NCI-H526 (cell line): Measurements from ENCODE around the gene SPAG9.
"Not testable (repeated sequence)": the region's sequence is repeated elsewhere in the genome, so short reads cannot be mapped to it uniquely, and the experiment has no call there.

Experiments used
- DNase-seq, 2 experiments: peaks; one replicate each; lab custom pipeline; 2025; lab: John Stamatoyannopoulos, UW

Gene SPAG9

GRCh38 chr17:51088287-51088686 lies 32.4 kb downstream of the SPAG9 start:
- DNase-seq, result no peak

DNA sequence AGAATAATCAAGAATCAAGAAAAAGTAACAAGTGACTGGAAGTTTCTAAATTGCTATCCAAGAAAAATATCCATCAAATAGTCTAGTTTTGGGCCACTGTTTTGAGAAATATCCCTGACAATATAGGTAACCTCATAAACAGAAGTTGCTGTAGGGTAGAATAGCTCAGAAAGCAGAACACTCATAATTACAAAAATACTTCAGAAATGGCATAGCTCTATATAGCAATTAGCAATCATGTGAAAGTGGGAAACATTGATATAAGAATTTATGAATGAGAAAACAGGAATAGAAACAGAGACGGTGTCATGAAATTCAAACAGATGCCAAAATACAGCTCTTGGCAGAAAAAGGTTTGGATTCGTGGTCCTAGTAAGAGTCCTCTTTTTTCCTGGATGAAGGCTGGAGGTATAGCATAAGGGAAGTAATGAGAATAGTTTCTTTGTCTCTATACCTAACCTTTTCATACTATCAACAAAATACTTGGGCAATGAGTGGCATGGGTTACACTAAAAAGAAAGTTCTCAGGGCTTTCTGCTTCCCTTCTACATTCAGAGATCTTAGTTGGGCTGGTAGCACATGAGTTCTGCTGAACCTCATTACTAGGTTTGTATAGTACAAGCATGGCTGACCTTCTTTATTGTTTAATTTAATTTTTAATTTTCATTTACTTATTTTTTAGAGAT lies 33.5 kb downstream of the SPAG9 start:
- no peak for DNase-seq

- DNase-seq, result no peak
Measured at GRCh38 chr17:51085150-51085805, 35.4 kb downstream of the SPAG9 start.

DNA sequence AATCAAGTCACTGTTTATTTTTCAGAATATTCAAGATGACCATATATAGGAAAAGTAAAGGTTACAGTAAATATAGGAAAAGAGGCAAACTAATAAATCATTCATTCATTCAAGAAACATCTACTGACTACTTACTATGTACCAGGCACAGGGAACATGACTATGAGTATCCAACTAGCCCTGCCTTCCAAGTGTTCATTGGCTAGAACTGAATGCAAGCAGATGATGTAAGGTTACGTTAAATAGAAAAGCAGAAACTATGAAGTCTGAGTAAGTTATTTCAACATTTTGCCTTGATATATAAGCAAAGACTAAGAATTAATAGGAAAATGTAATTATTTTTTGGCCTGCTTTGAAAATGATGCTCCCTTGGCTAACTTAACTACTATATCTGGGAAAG lies 36.7 kb downstream of the SPAG9 start:
- DNase-seq, result no peak

GRCh38 chr17:51083364-51083763 lies 37.3 kb downstream of the SPAG9 start:
- not testable (repeated sequence) for DNase-seq

- no peak for DNase-seq
Measured at GRCh38 chr17:51079049-51079448, 41.6 kb downstream of the SPAG9 start.

DNA sequence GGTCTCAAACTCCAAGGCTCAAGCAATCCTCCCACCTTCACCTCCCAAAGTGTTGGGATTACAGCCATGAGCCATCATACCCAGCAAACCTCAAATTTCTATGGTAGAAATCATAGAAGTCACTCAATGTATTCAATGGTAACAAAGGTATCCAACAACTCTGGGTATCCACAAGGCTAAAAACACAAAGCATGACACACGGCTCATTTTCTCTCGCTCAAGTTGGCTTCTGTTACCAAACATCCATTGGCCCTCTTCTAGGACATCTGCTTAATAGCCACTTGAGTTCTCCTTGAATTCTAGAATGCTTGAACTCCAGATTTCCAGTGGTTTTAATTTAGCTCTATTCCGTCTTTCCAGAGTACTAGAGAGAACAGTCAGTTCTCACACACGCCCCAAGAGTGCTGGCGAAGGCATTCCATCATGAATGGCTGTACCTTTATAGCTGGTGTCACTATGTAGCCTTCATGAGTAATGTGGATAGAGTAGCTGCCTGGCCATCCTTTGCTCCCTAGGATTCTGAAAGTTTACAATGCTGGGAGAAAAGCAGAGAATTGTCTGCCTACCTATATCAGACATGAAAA lies 42.6 kb downstream of the SPAG9 start:
- DNase-seq, result no peak

DNA sequence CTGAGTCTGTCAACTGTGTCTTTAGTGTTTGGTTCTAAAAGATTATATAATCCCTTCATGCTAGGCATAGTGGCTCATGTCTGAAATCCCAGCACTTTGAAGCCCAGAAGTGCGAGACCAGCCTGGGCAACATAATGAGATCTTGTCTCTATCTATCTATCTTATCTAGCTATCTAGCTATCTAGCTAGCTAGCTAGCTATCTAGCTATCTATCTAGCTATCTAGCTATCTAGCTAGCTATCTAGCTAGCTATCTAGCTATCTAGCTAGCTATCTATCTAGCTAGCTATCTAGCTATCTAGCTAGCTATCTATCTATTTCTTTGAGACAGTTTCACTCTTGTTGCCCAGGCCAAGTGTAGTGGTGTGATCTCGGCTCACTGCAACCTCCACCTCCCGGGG lies 43.8 kb downstream of the SPAG9 start:
- no peak for DNase-seq

DNA sequence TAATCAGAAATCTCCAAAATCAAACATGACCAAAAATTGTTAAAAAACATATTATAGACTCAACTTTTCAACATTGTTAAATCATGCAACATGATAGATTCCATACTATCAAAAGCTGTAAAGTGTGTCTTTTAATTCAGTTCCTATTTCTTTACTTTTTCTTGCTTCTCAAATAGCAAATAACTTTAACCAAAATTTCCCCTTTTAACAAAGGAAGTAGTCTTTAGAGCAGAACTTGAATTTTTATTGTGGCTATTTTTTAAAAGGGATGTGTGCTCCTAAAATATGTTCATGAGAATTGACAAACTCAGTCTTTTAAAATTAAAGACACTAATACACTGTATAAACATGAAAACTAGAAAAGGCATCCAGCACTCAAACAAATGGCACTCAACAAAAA lies 49.1 kb downstream of the SPAG9 start:
- no peak for DNase-seq

- DNase-seq, result no peak
Measured at GRCh38 chr17:51065466-51065865, 55.2 kb downstream of the SPAG9 start.

- DNase-seq, result no peak
Measured at GRCh38 chr17:51064061-51064735, 56.5 kb downstream of the SPAG9 start.

GRCh38 chr17:51060396-51060795 lies 60.3 kb downstream of the SPAG9 start:
- DNase-seq, result no peak

- DNase-seq, result no peak
Measured at GRCh38 chr17:51059781-51060180, 60.9 kb downstream of the SPAG9 start.

DNA sequence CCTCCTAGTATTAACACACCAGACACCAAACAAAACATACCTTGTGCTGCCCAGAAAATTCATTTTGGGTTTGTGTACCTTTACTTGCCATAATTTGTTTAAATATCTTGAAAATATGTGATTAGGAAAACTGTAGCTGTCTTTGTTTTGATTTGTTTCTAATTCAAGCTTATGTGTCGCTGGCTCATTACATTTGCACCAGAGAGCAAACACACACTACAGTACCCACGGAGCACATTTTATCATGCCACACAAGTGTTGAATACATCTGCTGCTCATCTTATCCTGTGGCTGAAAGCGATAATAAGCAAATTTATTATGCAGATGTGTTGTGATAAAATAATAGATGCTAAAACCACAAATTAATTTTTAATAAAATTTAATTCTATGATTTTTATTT lies 63.1 kb downstream of the SPAG9 start:
- peak; percentile 61 to 67 for DNase-seq

GRCh38 chr17:51056813-51057510 lies 63.7 kb downstream of the SPAG9 start:
- DNase-seq, result peak; percentile 57 to 68

GRCh38 chr17:51054748-51055147 lies 65.9 kb downstream of the SPAG9 start:
- DNase-seq, result no peak

DNA sequence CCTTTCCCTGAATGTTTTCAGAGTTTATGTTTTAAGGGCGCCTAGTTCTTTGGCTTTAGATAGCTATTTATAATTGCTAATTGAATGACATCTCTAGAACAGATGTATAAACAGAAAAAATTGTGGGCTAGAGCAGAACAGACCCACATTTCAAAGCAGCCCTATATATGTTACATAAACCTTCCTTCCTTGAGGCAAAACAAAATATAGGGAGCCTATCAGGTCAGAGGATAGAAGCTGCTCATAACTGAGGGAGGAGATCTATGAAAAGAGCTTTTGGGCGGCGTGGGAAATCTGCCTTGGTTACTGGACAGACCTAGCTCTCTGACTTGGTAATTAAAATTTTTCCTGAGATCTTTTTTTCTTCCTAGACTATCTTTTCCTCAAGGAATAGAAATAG lies 68.4 kb downstream of the SPAG9 start:
- no peak for DNase-seq

GRCh38 chr17:51050291-51051033 lies 70.2 kb downstream of the SPAG9 start:
- no peak for DNase-seq

DNA sequence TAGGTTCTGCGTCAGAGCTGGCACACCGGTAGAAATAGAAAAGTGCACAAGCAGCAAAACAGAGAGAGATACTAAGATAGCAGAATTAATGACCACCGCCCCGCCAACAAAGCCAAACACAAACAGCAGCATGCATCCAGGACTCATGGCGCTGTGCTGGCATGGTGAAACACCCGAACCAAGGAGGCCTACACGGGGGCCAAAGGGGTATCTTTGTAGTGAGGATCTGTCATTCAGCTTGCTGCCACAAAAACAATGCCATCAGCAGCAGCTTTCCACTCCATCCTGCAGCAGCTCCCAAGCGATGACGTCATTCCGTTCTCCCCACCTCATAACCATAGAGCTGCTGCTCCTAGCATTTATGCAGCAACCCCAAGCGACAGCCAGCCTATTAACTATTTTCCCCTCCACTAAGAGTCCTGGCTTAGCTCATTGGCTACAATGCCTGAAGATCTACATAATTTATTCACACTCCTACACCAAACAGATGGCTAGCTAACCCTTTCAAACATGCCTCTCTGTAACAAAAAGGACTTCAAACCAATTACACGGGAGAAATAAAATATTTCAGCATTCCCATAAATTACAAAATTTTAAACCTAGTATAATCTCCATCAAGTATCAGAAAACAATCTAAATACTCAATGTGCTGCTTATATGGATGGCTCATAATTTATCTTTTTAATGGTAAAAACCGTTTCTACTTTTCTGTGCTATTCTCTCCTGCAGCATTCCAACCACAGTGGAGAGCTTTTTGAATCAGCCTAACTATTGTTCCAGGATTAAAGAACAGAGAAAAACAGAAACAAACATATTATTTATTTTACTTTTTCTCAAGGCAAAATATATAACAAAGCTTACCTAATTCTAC lies 73.9 kb downstream of the SPAG9 start:
- DNase-seq, result peak; percentile 29 to 67

DNA sequence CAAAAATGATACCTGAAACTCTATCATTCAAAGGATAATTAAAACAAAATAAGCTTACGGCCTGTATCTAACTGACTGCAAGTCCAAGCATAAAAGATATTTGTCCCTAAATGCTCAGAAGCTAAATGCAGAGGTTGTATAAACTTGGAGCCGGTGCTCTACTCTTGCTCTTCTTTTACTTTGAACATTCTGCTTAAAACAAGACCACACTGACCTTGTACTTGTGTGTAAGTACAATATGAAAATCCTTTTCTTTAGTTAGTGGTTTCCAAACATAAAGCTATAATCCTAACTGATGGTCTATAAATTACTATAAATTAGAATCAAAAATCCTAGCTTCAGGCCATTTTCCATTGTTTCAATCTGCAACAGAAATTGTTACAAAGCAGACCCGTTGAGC lies 74.6 kb downstream of the SPAG9 start:
- DNase-seq, result no peak

DNA sequence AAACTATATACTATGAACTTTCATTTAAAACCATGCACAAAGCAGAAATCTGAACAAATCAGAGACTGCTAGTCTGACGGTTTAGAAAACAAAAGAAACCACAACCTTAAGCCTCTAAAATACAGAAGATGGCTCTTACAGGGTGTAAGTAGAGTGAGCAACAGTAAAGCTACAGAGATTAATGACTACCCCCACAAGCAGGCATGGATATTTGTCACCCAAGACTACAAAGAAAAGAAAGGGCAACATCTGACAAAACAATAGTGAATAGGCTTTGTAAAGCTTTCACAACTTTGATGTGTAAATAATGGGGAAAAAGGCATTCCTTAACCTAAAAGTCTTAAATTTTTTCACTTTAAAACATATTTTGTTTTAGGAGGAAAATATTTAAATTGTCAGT lies 75.0 kb downstream of the SPAG9 start:
- no peak for DNase-seq
